Embryonic facial prominence (tissue), 1 donor: ENCODE data around the gene LMNTD1.
"Not testable (repeated sequence)": the region's sequence is repeated elsewhere in the genome, so short reads cannot be mapped to it uniquely, and the experiment has no call there.

ENCODE experiments used
- DNase-seq: peaks from one replicate; pipeline ENCODE4 v3.0.0-alpha.2; 2016; ENCODE audit errors: extremely low spot score

LMNTD1 gene

DNA sequence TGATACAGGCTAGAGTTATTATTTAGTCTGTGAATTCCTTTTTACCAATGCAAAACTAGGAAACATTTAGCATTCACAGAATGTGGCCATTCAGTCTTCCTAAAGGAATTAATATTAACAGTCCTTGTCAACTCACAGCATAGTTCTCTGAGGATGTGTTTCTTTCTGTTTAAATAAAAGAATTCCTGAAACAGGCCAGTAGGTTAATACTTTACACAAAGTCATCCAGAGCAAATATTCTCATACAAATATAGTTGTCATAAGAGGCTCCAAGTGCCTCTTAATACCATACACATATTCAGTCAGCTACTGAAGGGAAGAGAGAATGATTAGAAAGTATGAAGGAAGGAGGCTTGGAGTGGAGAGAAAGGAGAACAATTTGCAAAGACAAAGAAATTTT, 120.1 kb downstream of the LMNTD1 start:
- no peak for DNase-seq

DNA sequence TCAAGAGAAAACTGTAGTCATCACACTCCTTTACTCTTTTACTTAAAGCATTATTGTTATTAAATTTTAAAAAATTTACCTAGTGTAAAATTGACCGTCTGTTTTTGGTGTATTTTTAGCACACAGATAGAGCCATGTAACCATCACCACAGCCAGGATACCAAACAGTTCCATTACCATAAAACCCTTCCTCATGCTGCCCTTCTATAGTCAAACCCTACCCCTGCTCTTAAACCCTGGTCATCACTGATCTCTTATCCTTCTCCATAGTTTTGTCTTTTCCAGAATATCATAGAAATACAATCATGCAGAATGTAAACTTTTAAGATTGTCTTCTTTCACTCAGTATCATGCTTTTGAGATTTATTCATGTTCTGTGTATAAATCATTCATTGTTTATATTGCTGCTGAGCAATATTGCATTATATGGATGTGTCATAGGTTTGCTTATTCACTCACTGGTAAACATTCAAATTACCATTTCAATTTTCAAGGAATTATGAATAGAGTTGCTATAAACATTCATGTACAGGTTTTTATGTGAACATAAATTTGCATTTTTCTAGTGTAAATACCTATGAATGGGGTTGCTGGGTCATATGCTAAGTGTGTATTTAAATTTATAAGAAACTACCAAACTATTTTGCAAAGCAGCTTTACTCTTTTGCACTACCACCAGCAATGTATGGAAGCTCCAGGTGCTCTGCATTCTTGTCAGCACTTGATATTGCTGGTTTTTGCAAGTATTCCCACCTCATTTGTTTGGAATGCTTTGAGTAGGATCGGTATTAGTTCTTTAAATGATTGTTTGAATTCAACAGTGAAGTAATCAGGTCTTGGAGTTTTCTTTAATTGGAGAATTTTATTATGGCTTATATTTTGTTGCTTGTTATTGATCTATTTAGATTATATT, 125.5 kb downstream of the LMNTD1 start:
- no peak for DNase-seq

DNA sequence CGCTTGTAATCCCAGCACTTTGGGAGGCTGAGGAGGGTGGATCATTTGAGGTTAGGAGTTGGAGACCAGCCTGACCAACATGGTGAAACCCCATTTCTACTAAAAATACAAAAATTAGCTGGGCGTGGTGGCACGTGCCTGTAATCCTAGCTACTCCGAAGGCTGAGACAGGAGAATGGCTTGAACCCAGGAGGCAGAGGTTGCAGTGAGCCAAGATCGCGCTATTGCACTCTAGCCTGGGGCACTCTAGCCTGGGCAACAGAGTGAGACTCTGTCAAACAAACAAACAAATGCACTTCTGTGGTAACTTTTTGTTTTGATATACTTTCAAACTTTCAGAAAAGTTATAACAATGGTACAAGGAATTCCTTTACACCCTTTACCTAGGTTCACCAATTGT, 126.3 kb downstream of the LMNTD1 start:
- DNase-seq: not testable (repeated sequence)
